PC-9 (cell line): ENCODE data around the gene LYZ. TPM values are rescaled to one million over a fixed set of nuclear protein-coding genes. Genes with fewer than 3 reads are reported as not detected.

ENCODE experiments used
- Bru-seq: library from RNA; stranded (reverse); fragments of 400-500 nt; gene quantifications from one replicate; lab custom pipeline; 2021; lab: Mats Ljungman, UMichigan
- BruChase-seq, 2 experiments: library from RNA; stranded (reverse); fragments of 400-500 nt; gene quantifications; one replicate each; lab custom pipeline; 2021; lab: Mats Ljungman, UMichigan
- BruUV-seq: library from RNA; stranded (reverse); fragments of 400-500 nt; replicated peaks from 2 replicates; lab custom pipeline; 2021; lab: Mats Ljungman, UMichigan
- CTCF ChIA-PET: fragments of 300-600 bp; sonication (Branson Sonifier 250); formaldehyde crosslinking; loops from one replicate; lab custom pipeline; 2022; ENCODE audit warnings: antibody characterized with exemption; lab: Charles Lee
- POLR2A ChIA-PET: fragments of 300-600 bp; sonication (Branson Sonifier 250); formaldehyde crosslinking; loops from one replicate; lab custom pipeline; 2022; ENCODE audit warnings: antibody characterized with exemption; ENCODE audit not compliant: unreplicated experiment; lab: Charles Lee
- DNase-seq, 2 experiments: peaks; one replicate each; pipeline versions ENCODE4 v3.0.0 to v3.0.0-alpha.2; 2015 to 2022; ENCODE audit warnings: mixed read lengths in 1 of 2
- H2AFZ ChIP-seq: fragments of 200-600 bp; sonication (generic); 2 replicates; pipeline ENCODE4 v1.8.1; 2017; ENCODE audit warnings: antibody characterized with exemption
- H3F3A ChIP-seq: fragments of 200-600 bp; sonication (generic); 2 replicates; pipeline ENCODE4 v1.8.1; 2017; ENCODE audit warnings: antibody characterized with exemption, mild to moderate bottlenecking, low read depth; ENCODE audit not compliant: insufficient read depth
- H3K27ac ChIP-seq: fragments of 200-600 bp; sonication (generic); 2 replicates; pipeline ENCODE4 v1.6.1; 2016; ENCODE audit warnings: mixed run types
- H3K27me3 ChIP-seq: fragments of 200-600 bp; sonication (generic); 2 replicates; pipeline ENCODE4 v1.6.1; 2016; ENCODE audit warnings: low read depth, mixed run types; ENCODE audit not compliant: insufficient read depth
- H3K36me3 ChIP-seq: fragments of 200-600 bp; sonication (generic); 2 replicates; pipeline ENCODE4 v1.6.1; 2016; ENCODE audit warnings: low read depth, mixed run types
- H3K4me1 ChIP-seq: fragments of 200-600 bp; sonication (generic); replicated peaks from 2 replicates; pipeline ENCODE4 v1.6.1; 2016; ENCODE audit warnings: mixed run types; ENCODE audit not compliant: insufficient read depth
- H3K4me2 ChIP-seq: fragments of 200-600 bp; sonication (generic); 2 replicates; pipeline ENCODE4 v1.6.1; 2017; ENCODE audit warnings: mixed run types
- H3K4me3 ChIP-seq: fragments of 200-600 bp; sonication (generic); 2 replicates; pipeline ENCODE4 v1.6.1; 2016; ENCODE audit warnings: mixed run types
- H3K79me2 ChIP-seq: fragments of 200-600 bp; sonication (generic); 2 replicates; pipeline ENCODE4 v1.6.1; 2017; ENCODE audit warnings: low read depth, mixed run types
- H3K9me2 ChIP-seq: fragments of 200-600 bp; sonication (generic); 2 replicates; pipeline ENCODE4 v1.8.1; 2017; ENCODE audit warnings: mild to moderate bottlenecking; ENCODE audit not compliant: insufficient read depth
- H3K9me3 ChIP-seq: fragments of 200-600 bp; sonication (generic); 2 replicates; pipeline ENCODE4 v1.8.1; 2016; ENCODE audit warnings: low read depth; ENCODE audit not compliant: insufficient read depth
- H4K20me1 ChIP-seq: fragments of 200-600 bp; sonication (generic); 2 replicates; pipeline ENCODE4 v1.8.1; 2017; ENCODE audit not compliant: insufficient read depth
- CTCF ChIP-seq: fragments of 200-600 bp; sonication (generic); conservative IDR thresholded peaks from 2 replicates; pipeline ENCODE4 v1.6.1; 2017; ENCODE audit warnings: mixed run types, antibody characterized with exemption, mild to moderate bottlenecking, moderate library complexity
- EZH2 ChIP-seq: fragments of 200-600 bp; sonication (generic); IDR thresholded peaks from 2 replicates; pipeline ENCODE4 v1.8.0; 2017; ENCODE audit warnings: antibody characterized with exemption, low read depth
- intact Hi-C: fragments of 100-400 bp; cut with micrococcal nuclease; formaldehyde crosslinking; loops from one replicate; pipeline ENCODE4 v1.10.0; 2022; ENCODE audit not compliant: unreplicated experiment
- long read RNA-seq: library from polyadenylated mRNA; stranded (forward); transcript quantifications from one replicate; pipeline ENCODE4 v2.0.0, GENCODE V29; 2022
- total RNA-seq: library from RNA; stranded (reverse); gene quantifications from 2 replicates; pipeline ENCODE4 v1.2.3, GENCODE V29; 2021

LYZ gene
- not detected in 2 replicates for total RNA-seq
- Bru-seq, nascent RNA, result percentile 13 among the genes with signal in this experiment
- BruChase-seq, experiment 1, labeled RNA remaining after a 2-hour chase, result percentile 38 among the genes with signal in this experiment
- percentile 33 among the genes with signal in this experiment for BruChase-seq, experiment 2, labeled RNA remaining after a 6-hour chase
- long read RNA-seq, partial matches to known transcripts, result 0 of 1 reads
- long read RNA-seq, other reads (novel, unspliced or antisense), result 0 of 1 reads

GRCh38 chr12:69348162-69348938 lies at the start of gene LYZ:
Gene LYZ (plus strand): TSS chr12:69348381. CDS start chr12:69348409, 28 bp downstream.
- Histone ChIP-seq H2AFZ (no peak within 1 kb of the TSS), H3K4me3 (no peak within 1 kb of the TSS), H3K36me3 (no peaks in the 10 kb centered on the region), H3K27me3 (no peaks in the 10 kb centered on the region), H3K27ac (no peak within 1 kb of the TSS), H3K4me1 (peaks cover 8% of the 10 kb centered on the region), H3K9me2 (no peaks in the 10 kb centered on the region; the same call in 1 of the 2 replicates), H3K9me3 (no peaks in the 10 kb centered on the region), H4K20me1 (no peaks in the 10 kb centered on the region), H3F3A (no peaks in the 10 kb centered on the region), H3K79me2 (no peaks in the 10 kb centered on the region), H3K4me2 (no peak within 1 kb of the TSS)
- no peak for DNase-seq
- POLR2A ChIA-PET, result interaction anchor here (0.5 kb wide), 1 partner anchor 37 kb away, joined by 3 read pairs; no protein-coding TSS in a partner anchor
- BruUV-seq, result no TSS peak
- CTCF ChIA-PET, result no interaction called here
- TF ChIP-seq CTCF (no peak), EZH2 (no peak)
- intact Hi-C loops, result no loop called here

GRCh38 chr12:69298947-69299346 lies 49.2 kb upstream of the LYZ start:
- no peak overlapping the region for H3K27ac ChIP-seq
- H3K27me3 ChIP-seq, result no peaks in the 10 kb centered on the region
- H3K9me2 ChIP-seq, result no peaks in the 10 kb centered on the region
- no peak overlapping the region for H3K4me2 ChIP-seq
- CTCF ChIA-PET, result interaction anchor here (1.0 kb wide), 1 partner anchor 272 kb away, joined by 3 read pairs; no protein-coding TSS in a partner anchor
- no peaks in the 10 kb centered on the region for H3F3A ChIP-seq
- no TSS peak for BruUV-seq
- intact Hi-C loops, result no loop called here
- H3K4me3 ChIP-seq, result no peak overlapping the region
- TF ChIP-seq CTCF, result no peak
- TF ChIP-seq EZH2, result no peak
- no peaks in the 10 kb centered on the region for H4K20me1 ChIP-seq
- H3K4me1 ChIP-seq, result no peaks in the 10 kb centered on the region
- no peak overlapping the region for H2AFZ ChIP-seq
- no peaks in the 10 kb centered on the region for H3K36me3 ChIP-seq
- H3K9me3 ChIP-seq, result no peaks in the 10 kb centered on the region
- no peaks in the 10 kb centered on the region for H3K79me2 ChIP-seq
- POLR2A ChIA-PET, result no interaction called here
- no peak for DNase-seq

- H3K27ac ChIP-seq, result no peak overlapping the region
- H3K4me1 ChIP-seq, result no peaks in the 10 kb centered on the region
- CTCF ChIA-PET, result no interaction called here
- H3K9me2 ChIP-seq, result no peaks in the 10 kb centered on the region
- no peaks in the 10 kb centered on the region for H3K36me3 ChIP-seq
- no peaks in the 10 kb centered on the region for H3K9me3 ChIP-seq
- H3K4me3 ChIP-seq, result no peak overlapping the region
- no peaks in the 10 kb centered on the region for H3K79me2 ChIP-seq
- TF ChIP-seq EZH2, result no peak
- no peak for TF ChIP-seq CTCF
- POLR2A ChIA-PET, result no interaction called here
- no peak for DNase-seq
- no peak overlapping the region for H3K4me2 ChIP-seq
- no peak overlapping the region for H2AFZ ChIP-seq
- intact Hi-C loops, result no loop called here
- H4K20me1 ChIP-seq, result no peaks in the 10 kb centered on the region
- no peaks in the 10 kb centered on the region for H3K27me3 ChIP-seq
- BruUV-seq, result no TSS peak
- H3F3A ChIP-seq, result no peaks in the 10 kb centered on the region
Measured at GRCh38 chr12:69304284-69304683, 43.9 kb upstream of the LYZ start.
